SH-SY5Y (cell line): ENCODE measurements around the gene EMC9.

Experiments
- GATA2 ChIP-seq: IDR thresholded peaks from 2 replicates; pipeline ENCODE4 v1.6.1; 2011; ENCODE audit warnings: mild to moderate bottlenecking, low read depth, low read length
- GATA3 ChIP-seq: IDR thresholded peaks from 2 replicates; pipeline ENCODE4 v1.6.1; 2011; ENCODE audit warnings: low read depth, mild to moderate bottlenecking, low read length, moderate library complexity

DNA sequence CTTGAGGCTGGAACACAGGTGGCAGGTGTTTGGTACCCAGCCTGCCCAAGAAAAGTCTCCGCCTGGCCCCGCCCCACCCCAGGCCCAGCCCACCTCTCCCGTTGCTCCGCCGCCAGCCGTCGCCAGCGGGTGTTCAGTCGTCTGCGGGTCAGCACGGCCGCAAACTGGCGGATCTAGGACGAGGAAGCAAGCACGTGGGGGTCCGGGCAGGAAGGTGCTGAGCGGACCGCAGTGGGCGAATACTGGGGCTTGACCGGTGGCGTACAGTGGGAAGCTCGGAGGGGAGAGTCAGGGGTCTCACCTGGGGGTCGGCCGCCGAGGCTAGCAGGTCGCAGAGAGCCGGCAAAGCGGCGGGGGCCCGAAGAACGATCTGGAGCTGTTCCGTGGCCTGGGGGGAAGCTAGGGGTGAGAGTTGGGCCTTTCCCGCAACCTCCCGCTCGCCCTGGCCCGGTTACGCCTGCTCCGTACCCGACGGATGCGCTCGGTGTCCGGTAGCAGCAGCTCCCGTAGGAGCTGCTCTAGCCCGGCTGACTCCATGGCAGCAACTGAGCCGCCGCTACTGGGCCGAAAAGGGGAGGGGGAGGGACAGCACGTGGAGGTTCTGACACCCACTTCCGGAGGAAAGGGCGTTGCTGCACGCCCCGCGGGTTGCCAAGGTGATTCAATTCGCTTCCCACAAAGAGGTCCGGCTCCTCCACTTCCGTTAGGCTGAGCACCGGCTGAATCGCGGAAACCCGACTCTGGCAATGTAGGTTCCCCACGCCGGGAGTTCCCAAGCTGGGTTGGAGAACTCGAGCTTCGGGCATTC, 47.1 kb upstream of the EMC9 start, which contains the start of gene IPO4:
- TF ChIP-seq GATA3 (no peak), GATA2 (0 out of 2 replicates have a peak, but pooled peaks have one; percentile 18)
